ENCODE results near the gene ASB10. TPM values are rescaled to one million over a fixed set of nuclear protein-coding genes. Genes with fewer than 3 reads are reported as not detected.

Gene ASB10
- total RNA-seq, 1 donor: not detected

DNA sequence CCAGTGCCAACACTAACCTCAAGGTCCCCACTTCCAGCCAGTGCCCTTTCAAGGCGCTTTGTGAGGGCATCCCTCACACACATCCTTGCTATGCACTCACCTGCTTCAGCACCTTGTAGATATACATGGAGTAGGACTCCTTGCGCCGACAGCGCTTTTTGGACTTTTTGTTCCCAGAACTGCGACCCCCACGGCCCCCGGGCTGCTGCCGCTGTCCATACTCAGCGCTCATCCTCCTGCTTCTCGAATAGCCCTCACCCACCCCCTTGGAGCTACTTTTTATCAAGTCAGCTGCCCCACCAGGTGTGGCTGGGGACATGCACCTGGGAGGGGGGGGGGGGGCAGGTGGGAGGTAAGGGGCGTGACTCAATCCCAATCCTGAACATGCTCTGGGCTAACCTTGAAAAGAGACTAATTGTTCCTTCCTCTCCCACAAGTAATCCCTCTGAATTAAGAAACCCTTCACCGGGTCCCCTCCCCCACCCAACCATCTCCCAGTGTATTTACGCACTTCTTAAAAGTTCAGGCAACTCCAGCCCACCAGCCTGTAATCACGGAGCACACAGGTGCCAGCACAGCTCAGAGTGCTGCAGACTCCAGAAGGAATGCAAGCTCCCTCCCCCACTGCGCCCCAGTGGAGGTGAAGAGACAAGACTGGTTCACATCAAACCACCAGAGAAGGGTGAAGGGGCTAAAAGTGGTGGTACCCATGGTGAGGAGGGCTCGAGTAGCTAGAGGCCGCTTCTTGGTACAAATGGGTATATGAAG lies 23.2 kb upstream of the ASB10 start, which contains the start of gene H2BK1:
Gene H2BK1 (minus strand): TSS at position 402 of the 768 bp plus-strand sequence. CDS start 170 bp downstream, at position 232.
- no peaks in the 10 kb centered on the region for H3K9me3 ChIP-seq (ENCODE audit: low read depth, low read length)
- no peak within 1 kb of the TSS for H2AFZ ChIP-seq (ENCODE audit: low read length)
- no peaks in the 10 kb centered on the region for H3K4me1 ChIP-seq (ENCODE audit: insufficient read depth, low read length)
- peaks cover 3% of the 10 kb centered on the region for H4K20me1 ChIP-seq (ENCODE audit: insufficient read depth, low read length)
- H3K4me3 ChIP-seq (ENCODE audit: insufficient read depth, low read length): no peak within 1 kb of the TSS
- peak; percentile 39 for DNase-seq (ENCODE audit: insufficient read length, low spot score, missing footprints)
- no peak within 1 kb of the TSS for H3K27ac ChIP-seq (ENCODE audit: low read depth, low read length)
- H3K36me3 ChIP-seq (ENCODE audit: insufficient read depth, low read length): peaks cover 18% of the 10 kb centered on the region
- TF ChIP-seq, protein P1, sequence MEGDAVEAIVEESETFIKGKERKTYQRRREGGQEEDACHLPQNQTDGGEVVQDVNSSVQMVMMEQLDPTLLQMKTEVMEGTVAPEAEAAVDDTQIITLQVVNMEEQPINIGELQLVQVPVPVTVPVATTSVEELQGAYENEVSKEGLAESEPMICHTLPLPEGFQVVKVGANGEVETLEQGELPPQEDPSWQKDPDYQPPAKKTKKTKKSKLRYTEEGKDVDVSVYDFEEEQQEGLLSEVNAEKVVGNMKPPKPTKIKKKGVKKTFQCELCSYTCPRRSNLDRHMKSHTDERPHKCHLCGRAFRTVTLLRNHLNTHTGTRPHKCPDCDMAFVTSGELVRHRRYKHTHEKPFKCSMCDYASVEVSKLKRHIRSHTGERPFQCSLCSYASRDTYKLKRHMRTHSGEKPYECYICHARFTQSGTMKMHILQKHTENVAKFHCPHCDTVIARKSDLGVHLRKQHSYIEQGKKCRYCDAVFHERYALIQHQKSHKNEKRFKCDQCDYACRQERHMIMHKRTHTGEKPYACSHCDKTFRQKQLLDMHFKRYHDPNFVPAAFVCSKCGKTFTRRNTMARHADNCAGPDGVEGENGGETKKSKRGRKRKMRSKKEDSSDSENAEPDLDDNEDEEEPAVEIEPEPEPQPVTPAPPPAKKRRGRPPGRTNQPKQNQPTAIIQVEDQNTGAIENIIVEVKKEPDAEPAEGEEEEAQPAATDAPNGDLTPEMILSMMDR (IDR thresholded peaks at IDR 0.05; ENCODE audit: extremely low read depth, low read depth, low read length): no peak
- H3K4me2 ChIP-seq (ENCODE audit: insufficient read depth, low read length): no peak within 1 kb of the TSS
- H3K79me2 ChIP-seq (ENCODE audit: insufficient read depth, low read length): no peaks in the 10 kb centered on the region
- H3K27me3 ChIP-seq (ENCODE audit: insufficient read depth, low read length): peaks cover 21% of the 10 kb centered on the region

DNA sequence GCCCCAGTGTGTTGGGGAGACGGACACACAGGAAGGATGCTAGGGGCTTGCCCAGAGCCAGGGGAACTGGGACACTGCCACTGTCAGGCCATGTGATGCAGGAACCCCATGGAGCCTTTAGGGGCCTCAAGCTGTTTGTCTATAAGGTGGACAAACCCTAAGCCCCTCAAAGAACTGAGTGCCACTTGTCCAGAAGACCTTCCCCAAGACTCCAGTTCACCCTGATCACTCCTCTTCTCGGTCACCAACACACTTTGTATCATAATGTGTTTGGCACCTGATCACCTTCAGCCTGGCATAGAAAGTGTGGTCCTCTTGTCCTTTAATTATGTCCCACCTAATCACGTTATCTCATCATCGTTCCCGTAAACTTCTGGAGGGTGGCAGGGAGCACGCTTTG lies 22.5 kb upstream of the ASB10 start:
- TF ChIP-seq, protein P1 (IDR thresholded peaks at IDR 0.05; ENCODE audit: extremely low read depth, low read depth, low read length): no peak
- Histone ChIP-seq H3K4me3 (ENCODE audit: insufficient read depth, low read length) (no peak overlapping the region), H3K4me1 (ENCODE audit: insufficient read depth, low read length) (no peaks in the 10 kb centered on the region), H3K79me2 (ENCODE audit: insufficient read depth, low read length) (no peaks in the 10 kb centered on the region), H2AFZ (ENCODE audit: low read length) (no peak overlapping the region), H3K9me3 (ENCODE audit: low read depth, low read length) (no peaks in the 10 kb centered on the region), H3K4me2 (ENCODE audit: insufficient read depth, low read length) (no peak overlapping the region), H3K27me3 (ENCODE audit: insufficient read depth, low read length) (peaks cover 27% of the 10 kb centered on the region), H3K27ac (ENCODE audit: low read depth, low read length) (no peak overlapping the region), H3K36me3 (ENCODE audit: insufficient read depth, low read length) (peaks cover 11% of the 10 kb centered on the region), H4K20me1 (ENCODE audit: insufficient read depth, low read length) (peaks cover 3% of the 10 kb centered on the region)
- DNase-seq (ENCODE audit: insufficient read length, low spot score, missing footprints): peak; percentile 68

DNA sequence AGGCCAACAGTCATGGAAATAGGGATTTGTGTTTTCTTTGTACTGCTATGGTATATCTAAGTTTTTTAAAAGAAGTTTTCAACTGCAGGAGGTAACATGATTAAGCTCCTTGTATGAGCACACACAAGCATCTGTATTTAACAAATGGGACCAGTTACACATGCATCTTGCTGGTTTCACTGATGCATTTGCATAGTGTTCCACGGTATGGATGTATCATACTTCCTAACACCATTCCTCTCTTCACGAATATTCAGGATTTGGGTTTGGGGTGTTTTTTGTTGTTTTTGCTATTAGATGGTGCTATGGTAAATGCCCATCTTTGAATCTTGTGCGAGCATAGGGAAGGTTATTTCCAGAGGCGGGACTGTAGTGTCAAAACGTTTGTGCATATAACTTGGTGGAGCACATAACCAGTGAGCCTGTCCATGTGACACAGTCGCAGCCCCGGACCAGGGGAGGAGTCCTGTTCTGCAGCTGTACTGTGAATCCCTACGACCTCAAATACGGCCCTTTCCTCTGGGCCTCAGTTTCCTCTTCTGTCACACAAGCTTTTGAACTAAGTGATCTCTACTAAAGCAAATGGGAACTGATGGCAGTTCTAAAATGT lies 21.3 kb upstream of the ASB10 start:
- DNase-seq (ENCODE audit: insufficient read length, low spot score, missing footprints): no peak
- H3K9me3 ChIP-seq (ENCODE audit: low read depth, low read length): no peaks in the 10 kb centered on the region
- no peak overlapping the region for H3K4me3 ChIP-seq (ENCODE audit: insufficient read depth, low read length)
- H3K36me3 ChIP-seq (ENCODE audit: insufficient read depth, low read length): peaks cover 4% of the 10 kb centered on the region
- H4K20me1 ChIP-seq (ENCODE audit: insufficient read depth, low read length): peaks cover 3% of the 10 kb centered on the region
- no peak overlapping the region for H2AFZ ChIP-seq (ENCODE audit: low read length)
- H3K27me3 ChIP-seq (ENCODE audit: insufficient read depth, low read length): peaks cover 30% of the 10 kb centered on the region
- H3K4me1 ChIP-seq (ENCODE audit: insufficient read depth, low read length): no peaks in the 10 kb centered on the region
- no peaks in the 10 kb centered on the region for H3K79me2 ChIP-seq (ENCODE audit: insufficient read depth, low read length)
- no peak overlapping the region for H3K27ac ChIP-seq (ENCODE audit: low read depth, low read length)
- no peak overlapping the region for H3K4me2 ChIP-seq (ENCODE audit: insufficient read depth, low read length)
- TF ChIP-seq, protein P1 (IDR thresholded peaks at IDR 0.05; ENCODE audit: extremely low read depth, low read depth, low read length): no peak

DNA sequence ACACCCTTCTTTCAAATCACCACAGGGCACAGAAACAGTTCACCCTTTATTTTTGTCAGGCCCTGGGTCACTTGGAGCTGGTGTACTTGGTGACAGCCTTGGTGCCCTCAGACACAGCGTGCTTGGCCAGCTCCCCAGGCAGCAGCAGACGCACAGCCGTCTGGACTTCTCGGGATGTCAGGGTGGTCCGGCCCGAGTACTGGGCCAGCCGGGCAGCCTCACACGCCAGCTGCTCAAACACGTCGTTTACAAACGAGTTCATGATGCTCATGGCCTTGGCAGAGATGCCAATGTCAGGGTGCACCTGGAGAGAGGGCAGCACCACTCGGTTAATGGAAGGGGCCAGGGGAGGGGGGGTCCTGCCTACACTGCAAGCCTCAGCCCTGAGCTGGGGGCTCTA lies 20.8 kb upstream of the ASB10 start:
- Histone ChIP-seq H3K9me3 (ENCODE audit: low read depth, low read length) (no peaks in the 10 kb centered on the region), H3K4me3 (ENCODE audit: insufficient read depth, low read length) (no peak overlapping the region), H3K4me2 (ENCODE audit: insufficient read depth, low read length) (no peak overlapping the region), H2AFZ (ENCODE audit: low read length) (no peak overlapping the region), H3K27ac (ENCODE audit: low read depth, low read length) (no peak overlapping the region), H4K20me1 (ENCODE audit: insufficient read depth, low read length) (peaks cover 3% of the 10 kb centered on the region), H3K27me3 (ENCODE audit: insufficient read depth, low read length) (peaks cover 36% of the 10 kb centered on the region), H3K36me3 (ENCODE audit: insufficient read depth, low read length) (peaks cover 4% of the 10 kb centered on the region), H3K4me1 (ENCODE audit: insufficient read depth, low read length) (no peaks in the 10 kb centered on the region), H3K79me2 (ENCODE audit: insufficient read depth, low read length) (no peaks in the 10 kb centered on the region)
- DNase-seq (ENCODE audit: insufficient read length, low spot score, missing footprints): no peak
- TF ChIP-seq, protein P1 (IDR thresholded peaks at IDR 0.05; ENCODE audit: extremely low read depth, low read depth, low read length): no peak
